Activated naive CD8-positive, alpha-beta T cell treated with anti-CD3 and anti-CD28 coated beads for 36 hours (primary cell): ENCODE results near the gene NCBP2. TPM values are rescaled to one million over a fixed set of nuclear protein-coding genes. Genes with fewer than 3 reads are reported as not detected.

Experiments used
- DNase-seq: peaks from one replicate; pipeline ENCODE4 v3.0.0; 2021
- H3K27ac Mint-ChIP-seq: one replicate; pipeline ENCODE4 v1.8.0; 2022; ENCODE audit warnings: mild to moderate bottlenecking, moderate library complexity, mixed read lengths
- H3K27me3 Mint-ChIP-seq: one replicate; pipeline ENCODE4 v1.8.0; 2022; ENCODE audit warnings: mild to moderate bottlenecking, mixed read lengths
- H3K36me3 Mint-ChIP-seq: one replicate; pipeline ENCODE4 v1.8.0; 2021; ENCODE audit warnings: mild to moderate bottlenecking, mixed read lengths
- H3K4me1 Mint-ChIP-seq: one replicate; pipeline ENCODE4 v1.8.0; 2021; ENCODE audit warnings: mixed read lengths
- H3K4me3 Mint-ChIP-seq: one replicate; pipeline ENCODE4 v1.8.0; 2022; ENCODE audit warnings: mild to moderate bottlenecking, moderate library complexity, mixed read lengths
- H3K9me3 Mint-ChIP-seq: one replicate; pipeline ENCODE4 v1.8.0; 2022; ENCODE audit warnings: mixed read lengths
- total RNA-seq, 2 experiments: library from RNA; stranded (reverse); gene quantifications; one replicate each; pipeline ENCODE4 v1.2.3, GENCODE V29; 2021

Gene NCBP2
- total RNA-seq, 2 experiments from 2014 or later: 120 to 121 TPM

DNA sequence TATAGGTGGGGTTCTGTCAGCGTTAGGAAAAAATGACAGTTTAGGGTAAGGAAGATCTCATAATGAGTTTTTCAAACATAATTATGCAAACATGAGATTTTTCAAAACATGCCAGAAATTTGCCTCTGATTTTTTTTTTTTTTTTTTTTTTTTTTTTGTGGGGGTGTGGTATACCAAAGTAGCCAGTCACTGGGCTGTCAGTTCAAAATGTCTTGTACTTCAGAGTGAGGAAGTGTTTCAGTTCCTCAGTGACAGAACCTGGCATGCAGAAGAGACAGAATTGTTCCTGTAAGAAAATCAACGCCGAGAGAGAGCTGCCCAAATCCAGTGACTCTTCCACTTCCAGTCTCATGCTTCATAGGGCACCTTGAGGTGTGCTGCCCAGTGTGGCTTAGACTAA lies 9.7 kb downstream of the NCBP2 start:
- Mint-ChIP-seq H3K36me3 (peaks cover 25% of the 10 kb centered on the region), H3K27ac (no peak overlapping the region)

GRCh38 chr3:196931828-196932587 lies 10.3 kb downstream of the NCBP2 start:
- peaks cover 19% of the 10 kb centered on the region for H3K36me3 Mint-ChIP-seq
- H3K4me3 Mint-ChIP-seq: no peak overlapping the region
- DNase-seq: no peak
- H3K9me3 Mint-ChIP-seq: no peaks in the 10 kb centered on the region
- H3K4me1 Mint-ChIP-seq: no peaks in the 10 kb centered on the region
- H3K27ac Mint-ChIP-seq: peak overlapping the region; percentile 79
- H3K27me3 Mint-ChIP-seq: no peaks in the 10 kb centered on the region

More for the DNA sequence above, 9.7 kb downstream of the NCBP2 start:
- Mint-ChIP-seq H3K27me3 (no peaks in the 10 kb centered on the region), H3K4me1 (peaks cover 4% of the 10 kb centered on the region), H3K9me3 (no peaks in the 10 kb centered on the region), H3K4me3 (no peak overlapping the region)
- no peak for DNase-seq

GRCh38 chr3:196931157-196931556 lies 11.2 kb downstream of the NCBP2 start:
- Mint-ChIP-seq H3K27ac (no peak overlapping the region), H3K4me1 (no peaks in the 10 kb centered on the region), H3K4me3 (no peak overlapping the region), H3K36me3 (peaks cover 11% of the 10 kb centered on the region), H3K27me3 (no peaks in the 10 kb centered on the region), H3K9me3 (no peaks in the 10 kb centered on the region)
- no peak for DNase-seq

DNA sequence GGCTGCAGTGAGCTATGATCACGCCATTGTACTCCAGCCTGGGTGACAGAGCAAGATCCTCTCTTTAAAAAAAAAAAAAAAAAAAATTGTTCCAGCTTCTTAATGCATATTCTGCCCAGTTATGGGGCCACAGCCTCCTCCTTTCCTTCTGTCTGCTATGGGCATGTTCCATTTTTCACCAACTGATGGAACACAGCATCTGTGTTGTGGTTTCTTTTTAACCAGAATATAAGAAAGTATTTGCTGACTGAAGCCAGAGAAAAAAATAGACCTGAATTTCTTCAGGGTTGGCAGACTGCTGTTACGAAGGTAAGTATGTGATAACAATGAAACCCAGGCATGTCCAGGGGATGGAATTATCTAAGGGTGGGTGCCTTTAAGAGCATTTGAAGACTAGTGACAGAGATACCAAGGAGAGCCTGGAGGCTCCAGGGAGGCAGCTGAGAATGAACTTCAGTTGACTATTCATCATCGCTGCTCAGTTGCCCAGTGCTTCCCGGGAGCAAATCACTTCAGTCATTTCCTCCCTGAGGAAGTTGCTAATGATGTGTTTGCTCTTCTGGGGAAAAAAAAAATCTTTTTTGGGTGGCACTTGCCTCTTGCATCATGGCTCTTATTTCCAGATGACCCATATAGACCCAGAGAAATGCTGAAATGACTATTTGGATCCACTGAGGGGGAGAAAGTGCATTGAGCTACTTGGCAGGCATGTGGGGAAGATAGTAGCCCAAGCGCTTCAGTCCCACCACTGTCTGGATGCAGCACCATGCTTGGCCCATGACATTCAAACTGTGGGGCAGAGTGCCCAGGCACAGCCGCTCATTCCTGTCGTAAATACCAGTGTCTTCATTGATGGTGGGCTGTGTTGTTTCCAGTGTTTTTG lies 14.5 kb downstream of the NCBP2 start:
- no peaks in the 10 kb centered on the region for H3K27me3 Mint-ChIP-seq
- no peak overlapping the region for H3K27ac Mint-ChIP-seq

GRCh38 chr3:196920733-196921132 lies 21.6 kb downstream of the NCBP2 start:
- peaks cover 3% of the 10 kb centered on the region for H3K9me3 Mint-ChIP-seq
- no peaks in the 10 kb centered on the region for H3K4me1 Mint-ChIP-seq
- peaks cover 15% of the 10 kb centered on the region for H3K36me3 Mint-ChIP-seq
- no peak overlapping the region for H3K27ac Mint-ChIP-seq
- no peak for DNase-seq
- H3K4me3 Mint-ChIP-seq: no peak overlapping the region
- no peaks in the 10 kb centered on the region for H3K27me3 Mint-ChIP-seq

More for the DNA sequence above, 14.5 kb downstream of the NCBP2 start:
- peaks cover 5% of the 10 kb centered on the region for H3K36me3 Mint-ChIP-seq
- H3K4me3 Mint-ChIP-seq: no peak overlapping the region
- H3K4me1 Mint-ChIP-seq: no peaks in the 10 kb centered on the region
- no peaks in the 10 kb centered on the region for H3K9me3 Mint-ChIP-seq
- no peak for DNase-seq

DNA sequence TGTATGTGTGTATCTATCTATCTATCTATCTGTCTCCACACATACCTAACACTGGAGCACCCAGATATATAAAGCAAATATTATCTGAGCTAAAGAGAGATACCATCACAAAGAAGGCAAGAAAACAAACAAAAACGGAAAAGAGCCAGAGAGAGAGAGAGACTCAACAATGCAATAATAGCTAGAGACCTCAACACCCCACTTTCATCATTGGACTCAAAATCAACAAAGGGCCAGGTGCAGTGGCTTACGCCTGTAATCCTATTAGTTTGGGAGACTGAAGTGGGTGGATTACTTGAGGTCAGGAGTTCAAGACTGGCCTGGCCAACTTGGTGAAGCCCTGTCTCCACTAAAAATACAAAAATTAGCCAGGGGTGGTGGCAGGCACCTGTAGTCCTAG lies 23.4 kb downstream of the NCBP2 start:
- peaks cover 28% of the 10 kb centered on the region for H3K36me3 Mint-ChIP-seq
- H3K27me3 Mint-ChIP-seq: no peaks in the 10 kb centered on the region
- no peak for DNase-seq
- no peak overlapping the region for H3K4me3 Mint-ChIP-seq
- peaks cover 3% of the 10 kb centered on the region for H3K9me3 Mint-ChIP-seq
- H3K27ac Mint-ChIP-seq: no peak overlapping the region
- no peaks in the 10 kb centered on the region for H3K4me1 Mint-ChIP-seq

- H3K4me3 Mint-ChIP-seq: no peak overlapping the region
- H3K36me3 Mint-ChIP-seq: peaks cover 33% of the 10 kb centered on the region
- peaks cover 3% of the 10 kb centered on the region for H3K9me3 Mint-ChIP-seq
Observed at GRCh38 chr3:196916995-196917394, 25.3 kb downstream of the NCBP2 start.

DNA sequence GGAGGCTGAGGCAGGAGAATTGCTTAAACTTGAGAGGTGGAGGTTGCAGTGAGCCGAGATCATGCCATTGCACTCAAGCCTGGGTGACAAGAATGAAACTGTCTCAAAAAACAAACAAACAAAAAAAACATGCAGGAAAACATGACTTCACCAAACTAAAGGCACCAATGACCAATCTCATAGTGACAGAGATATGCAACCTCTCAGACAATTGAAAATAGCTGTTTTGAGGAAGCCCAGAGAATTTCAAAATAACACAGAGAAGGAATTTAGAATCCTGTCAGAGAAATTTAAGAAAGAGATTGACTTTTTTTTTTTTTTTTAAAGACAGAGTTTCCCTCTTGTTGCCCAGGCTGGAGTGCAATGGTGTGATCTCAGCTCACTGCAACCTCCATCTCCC lies 26.1 kb downstream of the NCBP2 start:
- Mint-ChIP-seq H3K36me3 (peaks cover 32% of the 10 kb centered on the region), H3K27me3 (no peaks in the 10 kb centered on the region), H3K4me1 (no peaks in the 10 kb centered on the region), H3K4me3 (no peak overlapping the region), H3K9me3 (peaks cover 3% of the 10 kb centered on the region), H3K27ac (no peak overlapping the region)
- DNase-seq: no peak

More at GRCh38 chr3:196916995-196917394, 25.3 kb downstream of the NCBP2 start:
- no peaks in the 10 kb centered on the region for H3K4me1 Mint-ChIP-seq
- H3K27ac Mint-ChIP-seq: no peak overlapping the region
- no peak for DNase-seq
- H3K27me3 Mint-ChIP-seq: no peaks in the 10 kb centered on the region

- H3K27me3 Mint-ChIP-seq: no peaks in the 10 kb centered on the region
- H3K27ac Mint-ChIP-seq: no peak overlapping the region
- H3K36me3 Mint-ChIP-seq: peaks cover 31% of the 10 kb centered on the region
- peaks cover 3% of the 10 kb centered on the region for H3K9me3 Mint-ChIP-seq
- no peak for DNase-seq
- H3K4me3 Mint-ChIP-seq: no peak overlapping the region
- H3K4me1 Mint-ChIP-seq: no peaks in the 10 kb centered on the region
Observed at GRCh38 chr3:196915375-196915774, 27.0 kb downstream of the NCBP2 start.

DNA sequence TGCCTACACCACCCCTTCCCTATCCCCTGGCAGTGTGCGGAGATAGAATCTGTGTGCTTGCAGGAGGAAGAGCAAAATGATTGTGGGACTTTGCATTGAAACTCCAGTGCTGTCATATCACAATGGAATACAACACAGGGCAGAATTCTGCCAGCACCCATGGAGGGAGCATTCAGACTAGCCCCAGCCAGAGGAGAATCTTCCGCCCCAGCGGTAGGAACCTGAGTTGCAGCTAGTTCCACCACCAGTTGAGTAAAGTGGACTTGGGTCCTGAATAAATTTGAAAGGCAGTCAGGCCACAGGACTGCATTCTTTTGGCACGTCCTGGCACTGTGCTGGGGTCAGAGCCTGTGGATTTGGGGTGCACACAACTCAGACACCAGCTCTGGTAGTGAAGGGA lies 27.5 kb downstream of the NCBP2 start:
- DNase-seq: no peak
- H3K27ac Mint-ChIP-seq: no peak overlapping the region
- H3K36me3 Mint-ChIP-seq: peaks cover 33% of the 10 kb centered on the region
- H3K4me1 Mint-ChIP-seq: no peaks in the 10 kb centered on the region
- no peak overlapping the region for H3K4me3 Mint-ChIP-seq
- H3K9me3 Mint-ChIP-seq: peaks cover 3% of the 10 kb centered on the region
- no peaks in the 10 kb centered on the region for H3K27me3 Mint-ChIP-seq

- Mint-ChIP-seq H3K4me1 (no peaks in the 10 kb centered on the region), H3K36me3 (peaks cover 12% of the 10 kb centered on the region), H3K27me3 (no peaks in the 10 kb centered on the region), H3K9me3 (no peaks in the 10 kb centered on the region), H3K27ac (no peak overlapping the region), H3K4me3 (no peak overlapping the region)
- DNase-seq: no peak
Observed at GRCh38 chr3:196903740-196904139, 38.6 kb downstream of the NCBP2 start.

GRCh38 chr3:196902296-196902695 lies 40.0 kb downstream of the NCBP2 start:
- Mint-ChIP-seq H3K9me3 (no peaks in the 10 kb centered on the region), H3K4me1 (no peaks in the 10 kb centered on the region), H3K4me3 (no peak overlapping the region), H3K27me3 (no peaks in the 10 kb centered on the region), H3K27ac (no peak overlapping the region), H3K36me3 (peaks cover 10% of the 10 kb centered on the region)
- DNase-seq: no peak

DNA sequence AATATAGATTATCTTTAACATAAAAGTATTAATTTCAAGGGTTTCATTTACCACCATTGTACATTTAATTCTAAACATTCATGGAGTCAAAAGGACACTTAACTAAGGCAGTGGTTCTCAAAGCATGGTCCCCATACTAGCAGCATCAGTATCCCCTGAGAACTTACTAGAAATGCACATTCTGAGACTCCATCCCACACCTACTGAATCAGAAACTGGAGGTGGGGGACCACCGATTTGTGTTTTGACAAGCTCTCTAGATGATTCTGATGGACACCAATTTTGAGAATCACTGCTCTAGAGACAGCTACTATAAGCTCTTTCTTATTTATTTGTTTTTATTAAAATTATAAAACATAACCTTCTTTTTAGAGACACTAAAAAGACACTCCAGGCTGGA lies 40.6 kb downstream of the NCBP2 start:
- Mint-ChIP-seq H3K9me3 (no peaks in the 10 kb centered on the region), H3K36me3 (peaks cover 8% of the 10 kb centered on the region), H3K4me3 (no peak overlapping the region), H3K27me3 (no peaks in the 10 kb centered on the region), H3K27ac (no peak overlapping the region), H3K4me1 (no peaks in the 10 kb centered on the region)
- no peak for DNase-seq

DNA sequence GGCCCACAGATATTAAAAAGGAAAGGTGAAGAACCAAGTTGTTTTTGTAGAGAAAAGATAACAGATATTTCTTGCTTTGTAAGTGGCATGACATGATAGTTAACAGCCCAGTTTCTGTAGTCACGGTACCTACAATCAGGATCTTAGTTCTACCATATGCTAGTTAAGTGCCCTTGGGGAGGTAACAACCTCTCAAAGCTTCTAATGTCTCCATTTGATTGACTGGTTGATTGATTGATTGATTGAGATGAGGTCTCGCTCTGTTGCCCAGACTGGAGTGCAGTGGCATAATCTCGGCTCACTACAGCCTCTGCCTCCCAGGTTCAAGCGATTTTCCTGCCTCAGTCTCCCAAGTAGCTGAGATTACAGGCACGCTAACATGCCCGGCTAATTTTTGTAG lies 46.1 kb downstream of the NCBP2 start:
- H3K27me3 Mint-ChIP-seq: no peaks in the 10 kb centered on the region
- peaks cover 2% of the 10 kb centered on the region for H3K36me3 Mint-ChIP-seq
- DNase-seq: no peak
- no peak overlapping the region for H3K27ac Mint-ChIP-seq
- peaks cover 4% of the 10 kb centered on the region for H3K4me1 Mint-ChIP-seq
- H3K4me3 Mint-ChIP-seq: no peak overlapping the region
- H3K9me3 Mint-ChIP-seq: no peaks in the 10 kb centered on the region

DNA sequence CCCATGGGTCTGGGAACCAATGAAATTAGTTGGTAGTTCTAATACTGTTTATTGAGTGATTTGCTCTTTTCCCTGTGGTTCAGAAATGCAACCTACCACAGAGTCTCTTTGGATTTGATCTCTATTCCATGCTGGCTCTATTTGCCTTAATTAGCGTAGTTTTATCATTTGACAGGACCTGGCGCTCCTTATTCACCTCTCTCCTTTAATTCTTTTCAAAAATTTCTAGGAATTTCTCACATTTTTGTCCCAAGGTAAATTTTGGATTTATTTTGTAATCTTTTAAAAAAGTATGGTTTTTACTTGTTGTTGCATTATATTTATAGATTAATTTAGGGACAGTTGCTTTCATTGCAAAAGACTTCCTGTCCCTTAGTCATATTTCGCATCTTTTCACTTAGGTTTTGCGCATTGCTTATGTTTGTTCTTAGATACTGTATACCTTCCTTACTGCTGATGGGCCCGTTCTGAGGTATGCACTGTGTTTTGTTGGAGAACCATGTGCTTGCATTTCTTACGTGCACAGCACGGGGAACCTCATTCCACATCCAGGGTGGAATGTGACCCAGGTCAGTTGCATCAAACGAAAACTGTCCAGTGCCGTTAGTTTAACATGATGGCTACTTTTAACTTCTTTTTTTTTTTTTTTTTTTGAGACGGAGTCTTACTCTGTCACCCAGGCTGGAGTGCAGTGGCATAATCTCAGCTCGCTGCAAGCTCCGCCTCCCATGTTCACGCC lies 47.6 kb downstream of the NCBP2 start:
- no peak overlapping the region for H3K4me3 Mint-ChIP-seq
- no peak for DNase-seq
- no peak overlapping the region for H3K27ac Mint-ChIP-seq
- H3K4me1 Mint-ChIP-seq: peaks cover 10% of the 10 kb centered on the region
- no peaks in the 10 kb centered on the region for H3K27me3 Mint-ChIP-seq
- H3K9me3 Mint-ChIP-seq: no peaks in the 10 kb centered on the region
- no peaks in the 10 kb centered on the region for H3K36me3 Mint-ChIP-seq
